Subcutaneous adipose tissue (tissue), 4 donors: ENCODE results near the gene PAX5. TPM values are rescaled to one million over a fixed set of nuclear protein-coding genes. Genes with fewer than 3 reads are reported as not detected.

Source experiments
- total RNA-seq, 4 donors: library from RNA; depleted of rRNA; stranded (reverse); fragments of >200 nt; gene quantifications; one replicate each; pipeline ENCODE4 v1.1.0, GENCODE V29; 2016
- TF ChIP-seq, protein P1 (sequence below): fragments of 450-650 bp; IDR thresholded peaks from one replicate; pipeline ENCODE4 v1.5.1; 2016; ENCODE audit warnings: low read depth, mild to moderate bottlenecking, control low read depth, antibody characterized with exemption, moderate library complexity

The PAX5 gene
- total RNA-seq, 4 donors from 2014 or later = under 0.01 to 0.19 (median 0.17) TPM; not detected in 1

DNA sequence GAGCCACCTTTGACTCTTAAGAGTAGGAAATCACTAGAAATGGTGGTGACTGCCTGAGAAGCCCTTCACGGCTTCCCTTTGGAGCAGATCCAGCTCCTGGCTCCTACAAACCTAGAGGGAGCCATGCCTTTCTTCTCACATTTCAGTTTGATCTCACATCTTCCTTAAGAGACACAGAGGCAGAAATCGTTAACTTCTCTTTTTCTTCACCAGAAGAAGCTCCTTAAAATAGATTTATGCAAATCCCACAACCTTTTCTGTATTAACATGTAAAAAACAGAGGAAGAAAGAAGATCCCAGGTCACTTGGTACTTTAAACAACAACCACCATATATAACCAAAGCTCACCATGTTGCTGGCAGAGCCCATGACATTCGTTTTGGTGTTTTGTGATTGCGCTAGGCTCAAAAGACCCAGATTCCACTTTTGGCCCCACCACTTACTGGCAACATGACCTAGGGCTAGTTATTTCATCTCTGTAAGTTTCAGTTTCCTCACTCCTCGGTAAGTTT, 29.6 kb downstream of the PAX5 start:
- TF ChIP-seq, protein P1, sequence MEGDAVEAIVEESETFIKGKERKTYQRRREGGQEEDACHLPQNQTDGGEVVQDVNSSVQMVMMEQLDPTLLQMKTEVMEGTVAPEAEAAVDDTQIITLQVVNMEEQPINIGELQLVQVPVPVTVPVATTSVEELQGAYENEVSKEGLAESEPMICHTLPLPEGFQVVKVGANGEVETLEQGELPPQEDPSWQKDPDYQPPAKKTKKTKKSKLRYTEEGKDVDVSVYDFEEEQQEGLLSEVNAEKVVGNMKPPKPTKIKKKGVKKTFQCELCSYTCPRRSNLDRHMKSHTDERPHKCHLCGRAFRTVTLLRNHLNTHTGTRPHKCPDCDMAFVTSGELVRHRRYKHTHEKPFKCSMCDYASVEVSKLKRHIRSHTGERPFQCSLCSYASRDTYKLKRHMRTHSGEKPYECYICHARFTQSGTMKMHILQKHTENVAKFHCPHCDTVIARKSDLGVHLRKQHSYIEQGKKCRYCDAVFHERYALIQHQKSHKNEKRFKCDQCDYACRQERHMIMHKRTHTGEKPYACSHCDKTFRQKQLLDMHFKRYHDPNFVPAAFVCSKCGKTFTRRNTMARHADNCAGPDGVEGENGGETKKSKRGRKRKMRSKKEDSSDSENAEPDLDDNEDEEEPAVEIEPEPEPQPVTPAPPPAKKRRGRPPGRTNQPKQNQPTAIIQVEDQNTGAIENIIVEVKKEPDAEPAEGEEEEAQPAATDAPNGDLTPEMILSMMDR = no peak

DNA sequence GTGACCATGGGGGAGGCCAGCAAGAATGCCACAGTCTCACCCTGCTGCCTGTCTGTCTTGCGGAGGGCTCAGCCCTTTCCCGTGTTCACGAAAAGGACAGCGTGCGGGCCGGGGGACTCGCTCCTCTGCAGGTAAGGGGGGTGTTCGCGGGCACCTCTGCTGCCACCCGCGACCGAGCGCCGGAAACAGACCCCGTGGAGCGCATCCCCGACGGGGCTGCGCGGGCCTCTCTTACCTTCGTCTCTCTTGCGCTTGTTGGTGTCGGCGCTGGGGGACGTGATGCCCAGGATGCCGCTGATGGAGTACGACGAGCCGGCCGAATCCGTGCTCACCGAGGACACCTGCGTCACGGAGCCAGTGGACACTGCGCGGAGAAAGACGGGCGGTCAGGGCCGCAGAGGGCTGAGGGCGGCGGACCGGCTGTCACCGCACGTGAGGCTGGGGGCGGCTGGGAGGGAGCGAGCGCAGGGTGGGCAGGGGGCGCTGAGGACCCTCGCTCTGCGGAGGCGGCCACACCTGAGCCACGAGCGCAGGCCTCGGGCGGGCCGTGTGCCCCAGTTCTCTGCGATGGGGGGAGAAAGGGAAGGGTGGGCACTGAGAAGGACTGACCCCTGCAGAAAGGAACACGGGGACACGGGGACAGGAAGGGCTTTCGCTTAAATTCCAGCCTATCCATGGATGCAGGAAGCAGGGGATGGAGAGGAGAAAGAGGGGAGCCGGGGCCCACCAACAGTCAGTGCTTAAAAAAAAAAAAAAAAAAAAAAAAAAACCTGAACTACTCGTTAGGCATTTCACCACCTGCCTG, 31.5 kb downstream of the PAX5 start:
- TF ChIP-seq, protein P1 = no peak

DNA sequence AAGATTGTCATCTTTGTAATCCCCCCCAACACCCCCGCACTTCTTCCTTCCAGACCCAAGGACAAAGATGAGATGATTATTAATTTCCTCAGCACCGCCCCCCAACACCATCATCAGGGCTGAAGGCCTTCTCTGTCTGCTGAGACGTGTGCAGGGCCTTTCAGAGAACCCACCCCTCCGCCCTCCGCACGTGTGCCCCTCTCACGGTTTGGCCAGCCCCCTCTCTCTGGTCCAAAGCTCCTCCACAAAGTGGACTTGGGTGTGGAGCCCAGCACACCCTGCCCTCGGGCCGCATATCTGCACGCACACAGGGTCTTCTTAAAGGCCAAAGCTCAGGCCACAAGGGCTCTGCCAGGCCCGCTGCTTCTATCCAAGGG, 32.0 kb downstream of the PAX5 start:
- TF ChIP-seq, protein P1 = no peak

DNA sequence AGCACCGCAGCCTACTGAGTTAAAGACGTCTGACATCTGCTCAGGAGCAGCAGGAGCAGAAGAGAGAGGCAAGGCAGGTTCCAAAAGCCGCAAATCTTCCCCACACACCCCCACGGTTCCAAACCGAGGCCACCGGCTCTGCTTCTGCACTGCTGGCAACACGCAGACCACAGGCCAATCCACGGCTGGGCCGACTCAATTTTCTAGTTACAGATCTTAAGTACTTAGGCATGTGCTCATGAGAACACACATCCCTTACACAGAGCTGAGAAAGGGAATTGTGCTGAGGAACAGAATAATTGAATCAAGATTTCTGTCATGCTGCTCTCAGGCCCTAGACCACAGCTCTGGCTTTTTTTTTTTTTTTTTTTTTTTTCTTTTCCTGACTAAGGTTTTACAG, 32.6 kb downstream of the PAX5 start:
- TF ChIP-seq, protein P1 = no peak

DNA sequence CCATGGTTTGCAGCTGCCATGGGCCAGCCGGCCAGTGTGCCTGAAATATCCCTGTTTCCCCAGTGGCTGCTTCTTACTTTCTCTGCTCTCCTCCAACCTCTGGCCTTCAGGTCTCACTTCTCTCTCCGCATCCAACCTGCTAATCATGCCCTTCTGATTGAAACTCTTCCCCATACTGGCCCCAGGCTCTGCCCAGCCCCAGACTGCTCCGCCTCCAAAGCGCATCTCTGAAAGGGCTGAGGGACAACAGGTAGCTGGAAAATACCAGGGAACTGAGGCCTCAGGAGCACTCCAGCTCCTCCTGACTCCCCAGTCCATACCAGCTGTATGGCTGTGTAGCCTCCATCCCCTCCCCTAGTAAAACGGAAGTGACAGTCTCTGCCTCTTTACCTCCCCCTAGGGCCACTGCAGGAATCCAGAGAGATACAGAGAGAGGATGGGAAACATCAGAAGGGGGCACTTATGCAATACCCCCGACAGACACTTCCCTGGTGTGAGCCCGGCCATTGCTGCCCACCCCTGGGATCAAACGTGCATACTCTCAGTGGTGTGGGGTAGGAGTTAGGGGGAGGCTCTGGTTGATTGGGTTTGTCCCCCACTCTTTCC, 34.2 kb downstream of the PAX5 start:
- TF ChIP-seq, protein P1 = no peak

DNA sequence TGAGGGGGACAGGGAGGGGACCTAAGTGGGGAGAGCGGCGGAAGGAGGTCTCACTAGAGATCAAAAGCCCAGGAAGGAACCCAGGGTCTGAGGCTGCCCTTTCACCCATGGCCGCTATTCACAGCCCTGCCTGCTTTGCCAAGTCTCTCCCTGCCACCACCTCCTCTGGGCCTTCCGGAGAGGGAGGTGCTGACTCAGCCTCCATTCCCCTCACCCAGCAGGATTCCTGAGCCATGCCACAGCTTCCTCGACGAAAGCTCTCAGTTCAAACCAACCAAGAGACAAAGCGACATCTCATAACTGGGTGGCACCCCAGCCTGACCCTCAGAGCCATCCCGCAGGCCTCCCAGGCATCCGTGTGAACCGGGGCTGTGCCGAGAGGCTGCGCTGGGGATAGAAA, 36.7 kb downstream of the PAX5 start:
- TF ChIP-seq, protein P1 = no peak

DNA sequence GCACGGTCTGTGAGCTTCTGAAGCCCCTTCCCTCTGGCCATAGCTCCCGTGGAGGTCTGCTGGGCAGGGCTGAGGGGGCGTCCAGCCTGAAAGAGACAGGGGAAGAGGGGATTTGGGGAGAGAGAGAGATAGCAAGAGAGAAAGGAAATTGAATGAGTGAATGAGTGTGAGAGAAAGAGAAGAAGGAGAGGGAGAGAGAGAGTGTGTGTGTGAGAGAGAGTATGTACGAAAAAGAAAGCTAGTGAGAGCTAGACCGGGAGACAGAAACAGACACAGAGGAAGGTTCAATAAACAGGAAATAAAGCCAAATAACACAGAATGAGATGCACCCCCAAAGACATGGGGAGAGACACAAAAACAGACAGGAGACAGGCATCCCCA, 37.4 kb downstream of the PAX5 start:
- TF ChIP-seq, protein P1 = no peak
